Activated gamma-delta T cell treated with anti-CD3 and anti-CD28 coated beads, Interleukin-2, amount 50 U/mL, for 16 hours (primary cell): ENCODE measurements around the gene SAMD11.
"Not testable (repeated sequence)": the region's sequence is repeated elsewhere in the genome, so short reads cannot be mapped to it uniquely, and the experiment has no call there.

ENCODE experiments used
- DNase-seq: peaks from one replicate; pipeline ENCODE4 v3.0.0-alpha.2; 2020; ENCODE audit warnings: low read depth

The SAMD11 gene

GRCh38 chr1:923131-923990, at the start of gene SAMD11:
Gene SAMD11, plus strand, starts transcription at chr1:923923. Its CDS starts 509 bp downstream, at chr1:924432.
- DNase-seq: no peak

DNA sequence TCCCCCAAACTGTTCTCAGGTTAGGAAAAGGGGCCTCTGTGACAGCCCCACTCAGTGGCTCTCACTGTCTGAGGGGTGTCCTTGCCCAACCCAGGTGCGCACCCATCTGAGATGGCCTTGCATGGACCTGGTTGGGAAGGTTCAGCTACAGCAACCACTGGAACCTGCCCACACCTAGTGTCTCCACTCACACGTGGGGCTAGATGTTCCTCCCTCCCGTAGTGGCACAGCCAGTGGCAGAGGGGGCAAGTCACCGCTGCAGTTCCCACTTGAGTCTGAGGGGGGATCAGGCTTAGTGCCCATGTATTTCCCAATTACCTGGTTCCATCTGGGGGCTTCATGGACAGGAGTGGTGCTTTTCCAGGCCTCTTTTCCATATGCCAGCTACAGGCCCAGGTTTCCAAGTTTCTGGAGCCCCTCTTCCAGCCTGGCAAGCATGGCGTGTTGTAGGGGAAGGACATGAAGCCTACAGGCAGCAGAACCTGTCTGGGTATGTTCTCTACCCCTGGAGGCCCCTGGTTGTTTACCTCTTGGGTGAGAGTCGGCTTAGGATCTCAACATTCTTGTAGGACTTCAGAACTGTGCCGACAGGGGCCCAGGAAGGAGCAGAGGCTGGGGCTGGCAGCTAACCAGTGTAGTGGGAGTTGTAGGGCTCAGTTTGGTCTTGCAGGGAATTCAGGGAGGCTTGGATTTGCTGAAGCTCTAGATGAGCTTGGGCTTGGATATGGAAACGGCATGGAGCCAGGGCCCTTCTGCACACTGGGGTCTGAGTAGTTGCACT, 47.1 kb upstream of the SAMD11 start:
- DNase-seq: not testable (repeated sequence)

DNA sequence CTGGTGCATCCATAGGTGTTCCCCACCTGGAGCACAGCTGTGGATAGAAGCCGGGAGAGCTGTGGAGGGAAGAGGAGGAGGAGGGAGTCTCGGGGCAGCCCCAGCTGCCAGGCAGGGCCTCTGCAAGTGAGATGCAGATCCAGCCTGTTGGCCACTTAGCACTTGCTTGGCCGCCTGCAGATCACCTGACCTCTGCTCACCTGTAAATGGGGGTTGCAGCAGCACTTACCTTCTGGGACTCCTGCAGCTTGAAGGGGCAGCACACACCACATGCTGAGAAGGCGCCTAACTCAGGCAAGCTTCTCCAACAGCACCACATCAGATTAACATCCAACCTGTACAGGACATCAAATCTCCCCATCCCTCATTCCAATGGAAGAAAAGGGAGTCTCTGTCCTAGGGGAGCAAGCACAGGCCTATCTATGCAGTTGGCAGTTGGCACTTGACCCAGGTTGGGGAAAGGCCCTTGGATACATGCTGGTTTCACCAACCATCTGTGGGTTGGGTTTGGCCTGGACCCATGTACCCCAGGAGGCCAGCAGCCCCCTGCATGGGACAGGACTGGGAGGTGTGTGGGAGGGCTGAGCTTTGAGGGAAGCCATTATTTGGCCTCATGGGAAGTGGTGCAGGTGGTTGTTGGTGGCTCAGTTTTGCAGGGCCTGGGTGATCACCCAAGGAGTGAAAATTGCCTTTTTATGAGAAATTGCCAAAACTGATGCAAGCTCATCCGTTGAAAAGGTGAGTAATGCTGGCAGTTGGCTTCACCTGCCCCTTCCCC, 46.3 kb upstream of the SAMD11 start:
- DNase-seq: not testable (repeated sequence)

DNA sequence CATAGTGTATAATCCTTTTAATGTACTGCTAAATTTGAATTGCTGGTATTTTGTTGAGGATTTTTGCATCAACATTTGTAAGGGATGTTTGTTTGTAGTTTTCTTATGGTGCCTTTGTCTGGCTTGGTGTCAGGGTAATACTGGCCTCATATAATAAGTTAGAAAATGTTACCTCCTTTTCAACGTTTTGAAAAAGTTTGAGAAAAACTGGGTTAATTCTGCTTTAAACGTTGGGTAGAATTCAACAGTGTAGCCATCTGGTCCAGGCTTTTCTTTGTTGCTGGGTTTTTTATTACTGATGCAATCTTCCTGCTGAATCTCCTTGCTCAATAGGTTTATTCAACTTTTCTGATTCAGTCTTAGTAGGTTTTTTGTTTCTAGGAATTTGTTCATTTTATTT, 43.2 kb upstream of the SAMD11 start:
- DNase-seq: not testable (repeated sequence)

GRCh38 chr1:880915-881314, 42.8 kb upstream of the SAMD11 start:
- not testable (repeated sequence) for DNase-seq

- no peak for DNase-seq
Measured at GRCh38 chr1:886311-886710, 37.4 kb upstream of the SAMD11 start.

DNA sequence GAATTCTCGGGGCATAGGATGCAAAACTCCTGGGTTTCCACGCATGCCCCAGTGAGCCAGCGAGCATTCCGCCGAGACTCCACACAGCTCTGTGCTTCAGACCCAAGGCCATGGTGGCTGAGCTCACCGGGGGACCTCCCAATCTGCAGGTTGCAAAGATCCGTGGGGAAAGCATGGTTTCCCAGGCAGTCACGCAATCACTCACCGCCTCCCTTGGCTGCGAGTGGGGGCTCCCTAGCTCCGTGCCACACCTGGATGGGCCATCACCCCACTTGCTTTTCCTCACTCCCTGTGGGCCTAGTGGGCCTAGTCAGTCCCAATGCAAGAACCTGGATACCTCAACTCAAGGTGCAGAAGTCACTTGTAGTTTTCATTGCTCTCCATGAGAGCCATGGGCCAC, 37.0 kb upstream of the SAMD11 start:
- no peak for DNase-seq

- DNase-seq: no peak
Measured at GRCh38 chr1:888297-888696, 35.4 kb upstream of the SAMD11 start.

DNA sequence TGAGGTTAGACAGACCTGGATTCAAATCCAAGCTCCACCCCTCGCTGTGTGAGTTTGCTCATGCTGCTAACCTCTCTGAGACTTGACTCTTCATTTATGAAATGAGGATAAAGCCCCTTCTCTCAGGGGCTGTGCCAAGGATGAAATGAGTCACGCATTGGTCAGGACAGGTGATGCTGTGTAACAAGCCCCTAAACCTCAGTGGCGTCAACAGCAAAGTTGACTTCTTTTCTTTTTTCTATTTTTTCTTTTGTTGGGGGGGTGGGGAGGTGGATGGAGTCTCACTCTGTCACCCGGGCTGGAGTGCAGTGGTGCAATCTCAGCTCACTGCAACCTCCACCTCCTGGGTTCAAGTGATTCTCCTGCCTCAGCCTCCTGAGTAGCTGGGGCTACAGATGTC, 33.9 kb upstream of the SAMD11 start:
- DNase-seq: not testable (repeated sequence)

DNA sequence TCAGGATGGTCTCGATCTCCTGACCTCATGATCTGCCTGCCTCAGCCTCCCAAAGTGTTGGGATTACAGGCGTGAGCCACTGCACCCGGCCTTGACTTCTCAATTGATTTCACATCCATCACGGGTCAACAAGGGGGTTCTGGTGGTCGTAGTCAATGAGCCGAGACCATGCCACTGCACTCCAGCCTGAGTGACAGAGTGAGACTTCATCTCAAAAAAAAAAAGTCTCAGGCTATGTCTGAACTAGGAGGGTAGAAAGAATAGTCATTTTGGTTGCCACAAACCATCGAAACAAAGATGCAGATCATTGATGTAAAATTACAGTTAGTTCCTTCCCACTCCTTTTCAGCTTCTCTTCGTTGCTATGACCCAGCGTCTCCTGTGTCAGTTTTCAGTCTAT, 33.5 kb upstream of the SAMD11 start:
- not testable (repeated sequence) for DNase-seq

- no peak for DNase-seq
Measured at GRCh38 chr1:890661-891060, 33.1 kb upstream of the SAMD11 start.

GRCh38 chr1:897226-897625, 26.5 kb upstream of the SAMD11 start:
- no peak for DNase-seq

DNA sequence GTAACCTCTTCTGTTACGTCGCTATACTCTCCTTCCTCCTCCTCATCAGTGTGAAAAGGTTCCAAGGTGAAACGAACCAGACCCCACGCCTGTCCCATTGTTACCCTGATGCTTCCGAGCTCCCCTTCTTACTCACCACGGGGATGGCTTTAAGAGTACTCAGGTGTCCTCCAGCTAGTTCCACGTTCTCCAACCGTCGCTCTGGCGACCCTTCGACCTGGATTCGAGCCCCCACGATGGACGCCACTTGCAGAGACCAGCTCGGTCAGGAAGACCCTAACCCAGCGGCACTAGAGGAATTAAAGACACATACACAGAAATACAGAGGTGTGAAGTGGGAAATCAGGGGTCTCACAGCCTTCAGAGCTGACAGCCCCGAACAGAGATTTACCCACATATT, 25.8 kb upstream of the SAMD11 start:
- DNase-seq: not testable (repeated sequence)

DNA sequence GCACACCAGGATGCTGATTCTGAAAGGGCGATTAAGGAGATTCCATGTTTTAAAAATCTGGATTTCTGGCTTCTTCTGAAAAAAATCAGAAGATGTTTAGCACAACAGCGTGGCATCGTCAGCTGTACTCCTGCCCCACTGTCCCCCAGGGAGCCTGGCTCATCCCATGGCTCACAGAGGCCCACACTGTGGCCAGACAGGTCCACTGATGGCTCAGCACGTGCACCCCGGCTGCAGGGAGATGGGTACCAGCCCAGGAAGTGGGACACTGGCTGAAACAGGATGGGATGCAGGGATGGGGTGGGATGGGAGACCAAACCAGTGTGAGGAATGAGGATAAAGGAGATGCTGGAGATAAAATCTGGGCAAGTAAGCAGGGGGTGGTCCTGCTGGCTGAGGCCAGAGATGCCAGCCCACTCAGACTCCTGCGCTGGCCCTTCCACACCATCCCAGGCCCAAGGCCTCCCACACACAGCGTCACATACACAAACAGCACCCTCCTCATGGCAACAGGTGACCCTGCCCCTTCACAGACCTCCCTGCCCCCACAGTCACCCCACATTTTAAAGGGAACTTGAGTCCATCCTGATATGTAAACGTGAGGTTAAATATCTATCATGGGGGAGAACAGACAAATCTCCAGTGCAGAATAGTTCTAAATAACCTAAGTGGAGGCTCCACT, 23.9 kb upstream of the SAMD11 start:
- no peak for DNase-seq

DNA sequence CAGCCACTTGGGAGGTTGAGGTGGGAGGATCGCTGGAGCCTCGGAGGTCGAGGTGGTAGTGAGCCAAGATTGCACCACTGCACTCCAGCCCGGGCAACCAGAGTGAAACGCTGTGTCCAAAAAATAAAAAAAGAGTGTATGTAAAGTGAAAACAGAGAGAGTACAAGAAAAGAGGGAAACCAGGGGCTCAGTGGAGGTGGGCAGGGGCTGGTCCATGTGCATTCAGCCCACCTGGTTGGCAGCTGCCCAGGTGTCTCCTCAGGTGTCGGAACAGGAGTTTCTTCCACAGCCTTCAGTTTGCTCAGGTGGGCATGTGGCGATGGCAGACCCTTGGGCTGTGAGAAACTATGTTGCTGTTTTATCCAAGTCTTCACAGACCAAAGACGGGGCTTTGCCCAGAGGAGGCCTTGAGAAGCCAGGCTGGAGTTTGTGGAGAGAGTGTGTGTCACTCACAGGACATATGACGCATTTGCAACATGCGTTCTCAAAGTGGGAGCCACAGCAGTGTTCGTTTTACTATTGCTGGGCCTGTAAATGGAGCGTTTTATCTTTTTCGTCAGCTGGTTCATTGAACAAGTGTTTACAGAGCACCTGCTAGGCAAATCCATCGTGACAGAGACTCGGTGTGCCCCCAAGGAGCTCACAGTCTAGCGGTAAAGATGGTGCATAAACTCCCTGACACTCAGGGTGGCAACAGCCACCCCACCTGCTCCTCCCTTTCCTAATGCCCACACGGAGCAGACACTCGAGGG, 22.4 kb upstream of the SAMD11 start:
- DNase-seq: no peak

DNA sequence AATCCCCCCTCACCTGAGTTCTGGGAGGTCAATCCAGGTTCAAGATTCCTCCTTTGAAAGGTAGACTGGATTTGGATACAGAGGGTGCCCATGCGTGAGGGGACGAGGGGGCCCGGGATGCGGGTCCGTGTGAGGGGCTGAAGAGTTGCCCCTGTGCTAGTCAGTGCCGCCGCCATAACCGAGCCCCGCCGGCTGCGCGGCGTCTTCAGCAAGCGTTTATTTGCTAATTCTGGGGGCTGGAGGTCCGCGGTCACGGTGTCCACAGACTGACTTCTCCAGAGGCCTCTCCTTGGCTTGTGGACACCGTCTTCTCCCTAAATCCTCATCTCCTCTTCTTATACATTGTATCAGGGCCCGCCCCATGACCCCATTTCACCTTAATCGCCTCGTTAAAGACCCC, 20.9 kb upstream of the SAMD11 start:
- DNase-seq: no peak

DNA sequence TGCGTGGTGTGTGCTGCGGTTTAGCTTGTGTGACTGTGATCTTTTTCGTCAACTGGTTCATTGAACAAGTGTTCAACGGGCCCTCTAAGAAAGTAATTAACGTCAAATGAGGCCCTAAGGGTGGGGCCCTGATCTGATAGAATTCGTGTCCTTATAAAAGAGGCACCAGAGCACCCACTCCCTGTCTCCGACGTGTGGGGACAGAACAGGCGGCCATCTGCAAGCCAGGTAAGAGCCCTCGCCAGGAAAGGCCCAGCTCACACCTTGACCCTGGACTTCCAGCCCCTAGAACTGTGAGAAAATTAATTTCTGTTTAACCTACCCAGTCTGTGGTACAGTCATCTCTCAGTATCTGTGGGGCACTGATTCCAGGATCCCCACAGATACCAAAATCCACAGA, 20.4 kb upstream of the SAMD11 start:
- no peak for DNase-seq

DNA sequence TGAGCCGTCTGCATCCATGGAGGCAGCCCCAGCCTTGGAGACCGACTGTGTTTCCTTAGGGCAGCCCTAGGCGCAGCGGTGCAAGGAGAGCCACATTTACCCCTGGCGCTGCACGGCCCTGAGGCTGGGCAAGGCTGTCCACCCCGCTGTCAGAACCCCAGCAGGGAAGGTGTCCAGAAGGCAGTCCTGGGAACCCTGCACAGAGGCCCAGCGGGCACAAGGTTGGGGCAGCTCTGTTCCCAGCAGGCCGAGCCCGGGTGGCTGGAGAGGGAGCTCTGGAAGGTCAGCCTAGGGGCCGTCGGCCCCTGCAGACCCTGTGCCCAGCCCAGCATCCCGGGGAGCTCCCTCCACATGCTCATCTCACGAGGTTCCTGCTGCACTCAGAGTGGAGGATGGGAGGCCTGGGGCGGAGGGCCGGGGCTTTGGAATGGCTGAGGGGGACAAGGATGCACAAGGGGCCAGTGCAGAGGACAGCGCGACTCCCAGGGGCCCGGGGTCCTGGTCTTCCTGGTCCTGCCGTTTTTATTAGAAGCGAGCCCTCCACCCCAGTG, 19.9 kb upstream of the SAMD11 start:
- DNase-seq: no peak

DNA sequence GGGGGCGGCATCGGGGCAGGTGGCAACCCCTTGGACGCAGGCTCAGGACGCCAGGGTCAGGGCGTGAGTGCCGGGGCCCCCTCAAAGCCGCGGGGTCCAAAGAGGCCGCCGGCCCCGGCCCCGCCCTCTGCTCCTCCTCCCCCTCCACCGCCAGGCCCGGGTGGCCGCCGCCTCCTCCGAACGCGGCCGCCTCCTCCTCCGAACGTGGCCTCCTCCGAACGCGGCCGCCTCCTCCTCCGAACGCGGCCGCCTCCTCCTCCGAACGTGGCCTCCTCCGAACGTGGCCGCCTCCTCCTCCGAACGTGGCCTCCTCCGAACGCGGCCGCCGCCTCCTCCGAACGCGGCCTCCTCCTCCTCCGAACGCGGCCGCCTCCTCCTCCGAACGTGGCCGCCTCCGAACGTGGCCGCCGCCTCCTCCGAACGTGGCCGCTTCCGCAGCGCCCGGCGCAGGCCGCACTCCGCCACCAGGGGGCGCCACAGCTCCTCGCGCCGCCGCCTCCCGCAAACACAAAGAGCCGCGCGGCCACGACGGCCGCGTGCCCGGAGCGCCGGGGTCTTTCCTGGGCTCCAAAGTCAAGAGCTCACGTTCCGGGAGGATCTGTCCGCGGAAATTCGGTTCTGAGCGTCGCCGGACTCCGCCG, 19.3 kb upstream of the SAMD11 start:
- peak; percentile 77 for DNase-seq

- no peak for DNase-seq
Measured at GRCh38 chr1:905071-905749, 18.5 kb upstream of the SAMD11 start.
